SKM-1 treated with dmso at 0.1 percent for 144 hours (cell line): ENCODE measurements around the gene ADAM8.

ENCODE experiments used
- DNase-seq: peaks from one replicate; lab custom pipeline; 2025; ENCODE audit not compliant: unreplicated experiment; lab: John Stamatoyannopoulos, UW

The ADAM8 gene

DNA sequence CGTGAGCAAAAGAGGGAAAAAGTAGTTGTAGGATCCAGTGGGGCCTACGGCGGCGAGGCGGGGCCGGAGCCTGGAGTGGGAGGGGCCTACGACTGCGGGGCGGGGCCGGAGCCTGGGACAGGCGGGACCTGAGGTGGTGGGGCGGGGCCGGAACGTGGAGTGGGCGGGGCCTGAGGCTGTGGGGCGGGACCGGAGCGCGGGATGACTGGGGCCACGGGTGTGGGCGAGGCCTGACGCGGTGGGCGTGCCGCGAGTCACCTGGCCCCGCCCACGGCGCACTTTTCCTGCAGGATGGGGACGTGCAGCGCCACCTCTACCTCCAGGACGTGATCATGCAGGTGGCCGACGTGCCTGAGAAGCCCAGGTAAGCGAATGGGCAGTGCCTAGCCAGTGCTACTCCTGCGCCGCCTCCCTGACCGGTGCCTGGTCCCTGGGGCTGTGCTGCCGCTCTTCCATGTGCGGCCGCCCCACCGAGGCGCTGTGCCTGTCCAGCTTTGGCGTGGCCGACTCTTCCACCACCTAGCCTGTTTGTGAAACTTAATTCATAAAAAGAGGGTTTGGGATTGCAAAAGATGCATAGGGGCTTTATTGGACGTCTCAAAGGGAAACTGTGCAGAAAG lies 32.5 kb upstream of the ADAM8 start:
- peak; percentile 72 for DNase-seq

GRCh38 chr10:133308421-133309099 lies 31.9 kb upstream of the ADAM8 start, which contains the start of the genes TUBGCP2 and ZNF511:
Gene TUBGCP2, minus strand, starts transcription at chr10:133308872. Its CDS starts 5,931 bp downstream, at chr10:133302941.
Gene ZNF511, plus strand, starts transcription at chr10:133308914. Its CDS starts 30 bp downstream, at chr10:133308944.
- DNase-seq = peak; percentile 62

- peak; percentile 52 for DNase-seq
These were observed 31.2 kb upstream of the ADAM8 start for GRCh38 chr10:133307776-133308420.

GRCh38 chr10:133306941-133307379 lies 30.3 kb upstream of the ADAM8 start:
- DNase-seq = no peak

- no peak for DNase-seq
These were observed 29.4 kb upstream of the ADAM8 start for GRCh38 chr10:133306097-133306476.

DNA sequence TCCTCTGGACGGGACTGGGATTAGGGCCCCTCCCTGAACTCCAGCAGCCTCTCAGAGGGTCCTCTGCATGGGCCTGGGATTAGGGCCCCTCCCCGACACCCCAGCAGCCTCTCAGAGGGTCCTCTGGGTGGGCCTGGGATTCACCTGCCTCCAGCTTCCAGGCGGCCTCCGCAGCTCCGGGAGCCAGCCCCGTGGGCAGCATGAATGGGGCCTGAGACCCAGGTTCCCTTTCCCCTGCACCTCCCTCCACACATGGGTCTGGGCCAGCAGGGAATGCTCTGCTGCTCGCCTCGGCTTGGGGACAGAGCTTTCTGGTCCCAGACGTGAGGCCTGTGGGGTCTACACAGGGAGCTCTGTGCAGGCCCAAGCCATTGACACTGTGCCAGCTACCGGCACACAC lies 26.5 kb upstream of the ADAM8 start:
- no peak for DNase-seq

- no peak for DNase-seq
These were observed 25.6 kb upstream of the ADAM8 start for GRCh38 chr10:133302230-133302629.

DNA sequence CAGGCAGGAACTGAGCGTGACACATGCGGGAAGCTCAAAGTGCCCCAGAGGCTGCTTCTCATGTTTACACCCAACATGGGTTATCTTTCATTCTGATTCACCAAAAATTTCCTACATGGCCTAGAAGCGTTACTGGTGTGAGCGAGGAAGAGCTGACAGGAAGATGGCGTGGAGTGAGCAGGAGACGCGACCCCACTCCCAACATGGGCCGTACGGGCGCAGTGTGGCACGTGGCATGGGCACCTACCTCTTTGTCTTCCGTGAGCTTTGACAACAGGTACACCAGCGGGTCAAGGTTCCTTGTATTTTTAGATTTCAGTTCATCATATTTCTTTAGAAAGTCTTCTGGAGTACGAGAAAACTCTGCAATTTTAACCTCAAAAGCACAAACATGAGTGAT lies 23.1 kb upstream of the ADAM8 start:
- DNase-seq = no peak

DNA sequence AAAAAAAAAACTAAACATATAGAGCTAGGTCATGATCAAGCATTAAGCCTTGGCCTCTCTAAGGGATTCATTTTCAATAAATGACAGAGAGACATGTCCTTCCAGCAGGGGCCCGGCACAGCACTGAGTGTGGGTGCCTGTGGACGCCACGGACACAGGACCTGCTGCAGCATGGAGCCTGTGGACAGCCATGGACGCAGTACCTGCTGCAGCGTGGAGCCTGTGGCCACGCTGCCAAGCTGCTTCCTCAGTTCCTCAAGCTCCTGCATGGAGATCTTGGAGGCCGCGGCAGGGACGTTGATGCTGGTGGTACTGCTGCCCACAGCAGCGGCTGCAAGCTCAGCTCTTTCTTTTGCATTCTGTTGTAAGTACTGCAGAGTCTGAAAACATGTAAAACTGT lies 22.6 kb upstream of the ADAM8 start:
- DNase-seq = no peak

GRCh38 chr10:133298466-133298865 lies 21.8 kb upstream of the ADAM8 start:
- DNase-seq = no peak

DNA sequence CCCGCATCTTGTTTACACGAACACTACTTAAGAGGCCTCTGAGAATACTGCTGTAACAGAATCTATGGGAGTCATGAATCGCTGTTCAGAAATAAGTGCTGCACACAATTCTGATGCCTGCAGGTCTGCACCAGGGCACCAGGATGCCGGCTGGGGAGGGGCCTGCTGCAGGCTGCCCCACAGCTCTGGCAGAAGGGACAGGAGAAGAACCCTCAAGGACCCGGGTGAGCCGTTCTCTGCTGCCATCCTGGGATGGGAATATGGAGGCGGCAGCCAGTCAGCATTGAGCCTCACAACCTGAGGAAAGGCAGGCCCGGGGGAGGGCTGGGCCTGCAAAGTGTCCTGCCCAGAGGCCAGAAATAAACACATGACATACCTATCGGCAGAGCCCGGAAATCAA lies 20.8 kb upstream of the ADAM8 start:
- DNase-seq = no peak

DNA sequence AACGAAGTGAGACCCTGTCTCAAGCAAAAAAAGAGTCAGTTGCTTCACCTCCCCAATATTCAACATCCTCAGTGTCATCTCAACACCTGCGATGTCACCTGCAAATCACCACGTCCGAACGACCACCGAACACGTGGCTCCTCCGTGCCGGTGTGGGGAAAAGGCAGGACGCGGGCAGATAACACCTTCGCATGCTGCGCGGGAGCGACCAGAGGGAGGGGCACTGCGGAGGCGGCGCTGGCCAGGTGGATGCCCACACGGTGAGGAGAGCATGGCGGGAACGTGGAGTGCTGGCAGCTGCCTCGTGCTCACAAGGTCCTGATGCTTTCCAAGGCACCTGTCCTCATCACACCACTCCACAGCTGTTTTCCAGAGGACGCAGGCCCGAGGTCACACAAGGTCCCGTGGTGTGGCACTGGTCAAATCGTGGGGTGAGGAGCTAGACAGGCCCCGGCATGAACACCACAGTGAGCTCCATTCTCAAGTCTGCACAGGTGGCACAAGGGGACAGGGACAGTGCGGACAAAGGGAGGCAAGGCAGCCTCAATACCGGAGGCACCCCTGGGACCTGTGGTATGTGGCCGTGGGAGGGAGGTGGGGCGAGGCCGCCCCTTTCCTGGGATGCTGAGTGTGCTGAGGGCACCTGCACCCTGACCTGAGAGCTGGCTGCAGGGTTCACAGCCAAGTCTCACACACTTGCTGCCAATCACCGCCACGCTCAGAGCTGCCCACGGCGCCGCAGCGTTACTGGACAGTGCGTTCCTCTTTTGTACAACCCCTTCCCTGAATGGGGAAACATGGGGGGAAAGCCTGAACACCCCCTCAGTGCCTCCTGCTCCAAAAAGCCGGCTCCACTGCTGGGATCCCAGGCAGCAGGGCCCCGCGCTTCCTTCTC lies 19.0 kb upstream of the ADAM8 start:
- no peak for DNase-seq

DNA sequence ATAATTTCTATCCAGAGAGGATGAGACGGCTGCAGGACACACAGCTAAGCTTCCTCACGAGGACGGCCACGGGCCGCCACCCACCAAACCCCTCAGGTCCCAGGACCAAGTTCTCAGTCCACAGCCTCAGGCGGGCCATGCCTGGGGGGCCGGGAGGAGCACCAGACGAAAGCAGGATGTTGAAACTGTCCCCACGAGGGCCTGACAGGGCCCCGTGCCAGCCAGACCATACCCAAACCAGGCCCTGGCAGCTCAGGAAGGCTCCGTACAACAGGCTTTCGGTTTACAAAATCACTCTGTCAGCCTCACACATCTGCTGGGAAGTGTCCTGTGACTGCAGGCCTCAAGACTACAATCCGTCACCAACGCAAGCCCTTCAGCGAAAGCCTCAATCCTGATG lies 17.5 kb upstream of the ADAM8 start:
- no peak for DNase-seq

- DNase-seq = no peak
These were observed 17.1 kb upstream of the ADAM8 start for GRCh38 chr10:133293810-133294119.

DNA sequence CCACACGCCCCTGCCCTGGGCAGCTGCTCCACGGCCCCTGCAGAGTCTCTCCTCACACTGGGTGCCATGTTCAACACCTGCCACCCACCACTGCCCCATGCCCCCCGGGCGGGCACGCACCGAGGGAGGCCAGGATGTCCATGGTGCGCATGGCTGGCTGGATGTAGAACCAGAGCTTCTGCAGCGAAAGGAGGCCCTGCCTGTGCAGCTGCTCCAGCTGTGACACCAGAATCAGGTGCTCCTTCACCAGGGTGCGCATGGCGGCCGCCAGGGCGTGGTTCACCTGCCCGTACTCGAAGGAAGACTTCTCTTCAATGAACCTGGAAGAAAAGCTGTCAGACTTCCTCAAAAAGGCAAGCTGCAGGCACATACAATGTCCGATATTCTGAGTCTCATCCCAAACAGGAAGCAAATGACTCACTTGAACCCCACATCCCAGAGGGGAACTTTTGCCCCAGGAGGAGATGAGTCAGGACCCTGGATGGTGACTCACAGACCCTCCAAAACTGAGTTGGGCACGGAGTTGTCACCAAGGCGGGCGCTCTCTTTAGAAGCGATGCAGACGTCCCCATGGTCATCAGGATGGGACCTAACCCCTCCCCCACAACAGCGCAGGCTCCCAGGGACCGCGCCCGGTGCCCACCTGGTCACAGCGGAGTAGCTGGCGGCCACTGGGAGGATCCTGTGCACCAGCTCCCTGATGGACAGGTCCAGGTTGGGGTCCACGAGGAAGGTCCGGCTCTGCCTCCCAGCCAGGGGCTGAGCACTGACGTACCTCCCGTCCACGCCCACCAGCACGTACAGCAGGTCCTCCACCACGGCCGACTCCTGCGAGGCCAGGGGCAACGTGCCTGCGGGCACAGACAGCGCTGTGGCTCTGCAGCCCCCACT lies 16.5 kb upstream of the ADAM8 start:
- DNase-seq = no peak

GRCh38 chr10:133289761-133290160 lies 13.1 kb upstream of the ADAM8 start:
- DNase-seq = no peak

GRCh38 chr10:133287832-133288500 lies 11.3 kb upstream of the ADAM8 start:
- DNase-seq = no peak

GRCh38 chr10:133286366-133286765 lies 9.7 kb upstream of the ADAM8 start:
- DNase-seq = no peak

- DNase-seq = no peak
These were observed 8.5 kb upstream of the ADAM8 start for GRCh38 chr10:133285217-133285616.

- DNase-seq = no peak
These were observed 7.3 kb upstream of the ADAM8 start for GRCh38 chr10:133283931-133284330.
